Middle frontal gyrus (tissue), 1 donor: Measurements from ENCODE around the gene CEP112.
"Not testable (repeated sequence)": the region's sequence is repeated elsewhere in the genome, so short reads cannot be mapped to it uniquely, and the experiment has no call there.

Experiments
- DNase-seq: peaks from one replicate; pipeline ENCODE4 v3.0.0-alpha.2; 2015; ENCODE audit warnings: low spot score; ENCODE audit errors: extremely low spot score

CEP112 gene

GRCh38 chr17:65790241-65790640, 401.7 kb downstream of the CEP112 start:
- no peak for DNase-seq

GRCh38 chr17:65787503-65787902, 404.4 kb downstream of the CEP112 start:
- no peak for DNase-seq

DNA sequence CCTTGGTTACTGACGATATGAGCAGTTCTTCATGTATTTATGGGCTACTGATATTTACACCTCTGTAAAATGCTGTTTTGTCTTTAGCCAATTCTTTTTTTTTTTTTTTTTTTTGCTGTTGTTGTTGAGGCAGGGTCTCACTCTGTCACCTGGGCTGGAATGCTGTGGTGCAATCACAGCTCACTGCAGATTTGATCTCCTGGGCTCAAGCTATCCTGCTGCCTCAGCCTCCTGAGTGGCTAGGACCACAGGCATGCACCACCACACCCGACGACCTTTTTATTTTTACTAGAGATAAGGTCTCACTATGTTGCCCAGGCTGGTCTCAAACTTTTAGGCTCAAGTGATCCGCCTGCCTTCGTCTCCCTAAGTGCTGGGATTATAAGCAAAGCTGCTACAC, 405.5 kb downstream of the CEP112 start:
- DNase-seq: no peak

DNA sequence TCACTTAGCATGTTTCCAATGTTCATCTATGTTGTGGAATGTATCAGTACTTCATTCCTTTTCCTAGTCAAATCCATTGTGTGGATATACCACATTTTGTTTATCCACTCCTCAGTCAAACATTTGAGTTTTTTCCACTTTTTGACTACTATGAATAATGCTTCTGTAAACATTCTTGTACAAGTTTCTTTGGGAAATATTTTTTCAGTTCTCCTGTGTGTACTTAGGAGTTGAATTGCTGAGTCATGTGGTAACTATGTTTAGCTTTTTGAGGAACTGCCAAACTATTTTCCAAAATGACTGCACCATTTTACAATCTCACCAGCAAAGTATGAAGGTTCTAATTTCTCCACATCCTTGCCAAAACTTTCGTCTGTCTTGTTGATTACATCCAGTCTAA, 406.8 kb downstream of the CEP112 start:
- DNase-seq: no peak

DNA sequence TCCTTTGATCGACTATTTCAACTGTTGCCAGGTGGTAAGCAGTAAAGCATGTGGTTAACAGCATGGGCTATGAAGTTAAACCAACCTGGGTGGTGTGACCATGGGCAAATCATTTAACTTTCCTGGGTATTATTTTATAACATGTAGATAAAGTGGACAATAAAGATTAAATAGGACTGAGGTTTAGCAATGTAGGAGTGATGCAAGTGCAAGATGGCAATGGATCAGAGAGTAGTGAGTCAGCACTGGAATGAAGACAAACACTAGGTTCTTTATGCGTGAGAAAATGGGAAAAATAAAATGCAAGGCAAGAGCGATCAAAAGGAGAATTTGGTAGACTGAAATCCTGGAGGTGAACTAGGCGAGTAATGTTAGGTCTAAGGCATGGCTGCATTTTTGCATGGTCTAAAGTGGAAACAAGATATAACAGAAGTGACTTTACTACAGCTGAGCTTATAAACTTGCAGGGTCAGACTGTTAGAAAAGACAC, 408.0 kb downstream of the CEP112 start:
- DNase-seq: no peak

- not testable (repeated sequence) for DNase-seq
Measured at GRCh38 chr17:65782104-65782706, 409.7 kb downstream of the CEP112 start.

GRCh38 chr17:65780111-65780510, 411.8 kb downstream of the CEP112 start:
- DNase-seq: no peak

DNA sequence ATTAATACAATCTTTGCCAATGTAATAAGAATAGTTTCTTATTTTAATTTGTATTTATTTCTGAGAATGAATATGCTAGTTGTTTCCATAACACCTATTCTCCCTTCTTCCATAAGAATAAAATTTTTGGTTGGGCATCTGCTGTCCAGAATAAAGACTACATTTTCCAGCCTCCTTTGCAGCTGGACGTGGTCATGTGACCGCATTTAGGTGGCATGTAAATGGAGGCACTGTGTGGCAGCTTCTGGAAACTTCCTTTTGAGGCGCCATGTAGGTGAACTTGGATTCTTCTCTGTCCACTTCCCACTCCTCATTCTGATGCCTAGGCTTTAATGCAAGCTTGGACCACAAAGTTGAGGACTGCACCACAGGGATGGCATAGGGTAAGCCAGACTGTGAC, 415.0 kb downstream of the CEP112 start:
- no peak for DNase-seq

DNA sequence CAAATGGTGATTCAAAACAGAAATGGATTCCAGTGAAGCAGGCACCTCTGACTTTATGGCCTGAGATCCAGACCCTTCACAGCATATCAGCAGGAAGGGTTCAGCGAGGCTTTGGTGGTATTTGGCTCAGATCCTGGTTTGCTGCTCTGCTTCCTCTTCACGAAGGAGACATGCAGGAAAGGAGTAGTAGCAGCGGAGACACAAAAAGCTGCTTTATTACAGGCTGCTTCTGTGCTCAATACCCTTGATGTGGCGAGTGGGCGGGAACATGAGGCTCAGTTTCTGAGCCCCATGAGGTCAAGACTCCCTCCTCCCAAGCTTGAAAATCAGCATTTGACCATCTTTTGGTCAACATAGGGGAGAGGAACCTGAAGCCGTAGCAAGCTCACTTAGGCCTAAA, 417.1 kb downstream of the CEP112 start:
- DNase-seq: no peak

DNA sequence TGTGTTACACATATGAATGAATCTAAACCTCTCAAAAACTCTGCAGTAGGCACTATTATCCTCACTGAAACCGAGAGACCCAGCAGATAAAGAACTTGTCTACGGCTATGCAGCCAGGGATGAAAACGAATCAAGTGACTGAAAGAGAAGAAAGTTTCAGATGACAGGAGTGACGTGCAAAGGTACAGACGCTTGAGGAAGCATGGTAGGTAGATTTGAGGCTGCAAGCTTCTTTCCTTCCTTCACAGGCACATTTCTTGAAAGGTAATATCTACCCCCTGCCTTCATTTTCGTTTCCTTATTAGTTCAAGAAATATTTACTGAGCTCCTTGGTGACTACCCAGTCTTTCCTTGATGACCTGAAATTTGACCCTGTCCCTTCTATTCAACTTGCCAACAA, 418.9 kb downstream of the CEP112 start:
- no peak for DNase-seq

DNA sequence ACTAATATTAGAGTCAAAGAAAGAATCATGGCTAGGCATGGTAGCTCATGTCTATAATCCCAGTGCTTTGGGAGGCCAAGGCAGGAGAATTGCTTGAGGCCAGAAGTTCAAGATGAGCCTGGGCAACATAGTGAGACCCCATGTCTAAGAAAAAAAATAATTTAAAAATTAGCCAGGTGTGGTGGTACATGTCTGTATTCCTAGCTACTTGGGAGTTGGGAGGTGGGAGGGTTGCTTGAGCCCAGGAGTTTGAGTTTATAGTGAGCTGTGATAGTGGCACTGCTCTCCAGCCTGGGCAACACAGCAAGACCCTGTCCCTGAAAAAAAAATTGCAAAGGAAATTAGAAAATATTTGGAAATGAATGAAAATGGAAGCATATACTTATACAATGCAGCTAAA, 420.2 kb downstream of the CEP112 start:
- no peak for DNase-seq

DNA sequence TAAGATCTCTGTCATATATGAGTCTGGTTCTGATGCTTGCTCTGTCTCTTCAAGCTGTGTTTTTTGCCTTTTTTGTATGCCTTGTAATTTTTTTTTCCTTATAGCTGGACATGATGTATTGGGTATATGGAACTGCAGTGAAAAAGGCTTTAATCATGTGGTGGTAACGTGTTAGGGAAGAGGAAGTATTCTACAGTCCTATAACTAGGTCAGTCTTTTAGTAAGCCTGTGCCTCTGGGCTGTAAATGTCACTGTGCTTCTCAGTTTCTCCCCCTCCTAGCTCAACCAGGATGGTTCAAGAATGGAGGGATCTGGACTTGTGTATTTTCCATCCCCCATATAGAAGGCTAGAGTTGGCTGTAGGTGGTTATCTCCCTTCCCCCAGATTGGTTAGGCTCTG, 428.1 kb downstream of the CEP112 start:
- DNase-seq: no peak

GRCh38 chr17:65762973-65763372, 429.0 kb downstream of the CEP112 start:
- no peak for DNase-seq

- no peak for DNase-seq
Measured at GRCh38 chr17:65759532-65759931, 432.4 kb downstream of the CEP112 start.

DNA sequence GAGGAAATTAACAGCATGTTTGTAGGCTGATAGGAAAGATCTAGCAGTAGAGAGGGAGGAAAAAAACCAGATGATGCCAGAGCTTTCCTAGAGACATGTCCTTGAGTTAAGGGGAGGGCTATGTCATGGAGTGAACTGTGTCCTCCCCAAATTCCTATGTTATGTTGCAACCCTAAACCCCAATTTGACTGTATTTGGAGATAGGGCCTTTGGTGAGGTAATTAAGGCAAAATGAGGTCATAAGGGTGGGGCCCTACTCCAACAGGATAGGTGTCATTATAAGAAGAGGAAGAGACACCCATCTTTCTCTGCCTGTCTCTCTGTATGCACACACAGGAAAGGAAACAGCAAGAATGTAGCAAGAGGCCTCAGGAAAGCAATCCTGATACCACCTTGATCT, 435.2 kb downstream of the CEP112 start:
- no peak for DNase-seq

DNA sequence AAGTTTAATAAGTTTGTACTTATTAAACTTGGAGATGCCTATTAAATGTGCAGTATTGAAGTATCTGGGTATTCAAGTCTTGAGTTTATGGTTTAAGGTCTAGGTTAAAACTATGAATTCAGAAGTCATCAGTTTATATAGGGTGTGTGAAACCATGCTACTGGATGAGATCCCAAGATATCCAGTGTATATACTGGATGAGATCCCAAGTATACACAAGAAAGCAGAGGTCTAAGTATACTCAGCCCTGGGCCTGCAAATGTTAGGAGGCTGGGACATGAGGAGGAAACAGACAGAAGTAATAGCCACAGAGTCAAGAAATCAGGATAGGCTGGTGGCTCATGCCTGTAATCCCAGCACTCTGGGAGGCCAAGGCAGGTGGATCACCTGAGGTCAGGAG, 436.1 kb downstream of the CEP112 start:
- DNase-seq: no peak

- no peak for DNase-seq
Measured at GRCh38 chr17:65754630-65755029, 437.3 kb downstream of the CEP112 start.

DNA sequence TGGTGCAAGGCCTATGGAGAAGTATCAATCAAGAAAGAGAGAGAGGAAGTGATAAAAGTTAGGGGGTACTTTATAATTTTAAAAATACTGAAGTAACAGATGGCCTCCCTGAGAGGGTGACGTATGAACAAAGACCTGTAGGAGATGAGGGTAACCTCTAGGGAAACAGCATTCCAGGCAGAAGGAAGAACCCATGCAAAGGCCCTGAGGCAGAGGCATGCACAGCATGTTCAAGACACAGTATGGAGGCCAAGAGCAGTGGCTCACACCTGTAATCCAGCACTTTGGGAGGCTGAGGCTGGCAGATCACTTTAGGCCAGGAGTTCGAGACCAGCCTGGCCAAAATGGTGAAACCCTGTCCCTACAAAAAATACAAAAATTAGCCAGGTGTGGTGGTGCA, 437.9 kb downstream of the CEP112 start:
- no peak for DNase-seq

GRCh38 chr17:65753348-65753747, 438.6 kb downstream of the CEP112 start:
- no peak for DNase-seq

DNA sequence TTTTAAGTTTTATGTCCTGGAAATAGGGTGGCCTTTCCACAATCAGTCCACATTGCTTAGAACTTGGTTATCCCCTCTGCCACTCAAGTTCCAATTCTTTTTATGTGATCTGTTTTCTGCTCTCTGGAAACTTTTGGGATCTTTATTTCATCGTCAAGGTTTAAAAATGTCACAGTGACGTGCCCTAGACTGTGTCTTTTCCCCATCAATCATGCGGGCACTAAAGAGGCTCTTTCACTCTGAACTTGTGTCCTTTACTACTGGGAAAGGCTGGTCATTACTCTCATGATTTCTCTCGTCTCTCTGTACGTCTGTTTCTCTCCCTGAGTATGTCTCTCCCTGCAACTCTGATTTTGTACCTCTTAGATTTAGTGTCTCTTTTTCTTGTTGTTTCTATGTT, 440.7 kb downstream of the CEP112 start:
- no peak for DNase-seq

DNA sequence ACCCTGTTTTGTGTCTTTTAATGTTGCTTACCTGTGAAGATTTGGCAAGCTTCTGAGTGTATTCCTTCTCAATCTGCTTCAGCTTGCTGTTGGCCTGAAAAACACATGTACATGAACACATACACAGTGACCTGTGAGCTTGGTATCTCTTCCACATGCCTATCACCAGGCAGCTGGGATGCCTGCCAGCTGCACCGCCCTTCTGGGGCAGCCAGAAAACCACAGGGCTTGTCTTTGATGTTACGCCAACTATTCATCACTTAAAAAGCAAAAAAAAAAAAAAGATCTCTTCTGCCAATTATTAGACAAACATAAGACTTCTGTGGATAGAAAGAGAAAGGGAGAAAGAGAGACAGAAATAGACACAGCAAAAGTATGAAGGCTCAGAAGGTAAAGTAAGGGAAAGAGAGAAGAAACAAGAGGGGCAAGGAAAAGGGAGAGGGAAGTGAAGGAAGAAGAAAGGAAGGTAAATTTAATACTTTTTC, 441.3 kb downstream of the CEP112 start:
- no peak for DNase-seq

- no peak for DNase-seq
Measured at GRCh38 chr17:65750166-65750565, 441.8 kb downstream of the CEP112 start.

DNA sequence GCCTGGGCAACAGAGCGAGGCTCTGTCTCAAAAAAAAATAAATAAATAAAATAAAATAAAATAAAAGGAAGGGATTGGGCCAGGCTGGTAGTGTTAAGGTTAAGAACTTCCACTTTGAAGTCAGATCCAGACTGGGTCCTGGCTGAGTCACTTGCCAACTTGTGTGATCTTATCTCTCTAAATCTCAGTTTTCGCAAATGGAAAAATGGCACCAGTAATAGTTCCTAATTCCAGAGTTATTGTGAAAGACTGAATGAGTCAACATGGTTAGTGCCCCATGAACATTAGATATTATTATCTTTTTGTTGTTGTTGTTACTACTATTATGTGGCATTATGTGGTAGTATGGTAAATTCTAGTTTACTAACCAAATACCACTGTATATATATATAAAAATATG, 442.5 kb downstream of the CEP112 start:
- DNase-seq: no peak

DNA sequence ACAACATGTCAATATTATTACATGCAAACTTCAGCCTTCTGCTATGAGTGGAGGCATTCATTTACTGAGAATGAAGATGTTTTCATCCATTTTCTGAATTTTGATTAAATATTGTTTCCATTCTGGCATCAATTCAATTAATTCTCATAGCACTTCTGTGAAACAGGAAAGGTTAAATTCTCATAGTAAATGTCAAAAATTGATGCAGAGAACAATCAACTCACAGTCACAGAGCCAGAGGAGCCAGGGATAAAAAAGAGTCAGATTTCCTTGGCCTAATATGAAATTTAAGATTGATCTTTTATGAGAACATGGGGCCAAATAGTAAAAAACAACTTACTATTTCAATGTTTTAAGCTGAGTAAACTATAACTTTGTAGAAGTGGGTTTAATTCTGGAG, 446.7 kb downstream of the CEP112 start:
- no peak for DNase-seq
